ENCODE data around the gene EHF. TPM values are rescaled to one million over a fixed set of nuclear protein-coding genes. Genes with fewer than 3 reads are reported as not detected.

The EHF gene
- total RNA-seq, 2 donors from 2014 or later: 289 to 316 TPM

DNA sequence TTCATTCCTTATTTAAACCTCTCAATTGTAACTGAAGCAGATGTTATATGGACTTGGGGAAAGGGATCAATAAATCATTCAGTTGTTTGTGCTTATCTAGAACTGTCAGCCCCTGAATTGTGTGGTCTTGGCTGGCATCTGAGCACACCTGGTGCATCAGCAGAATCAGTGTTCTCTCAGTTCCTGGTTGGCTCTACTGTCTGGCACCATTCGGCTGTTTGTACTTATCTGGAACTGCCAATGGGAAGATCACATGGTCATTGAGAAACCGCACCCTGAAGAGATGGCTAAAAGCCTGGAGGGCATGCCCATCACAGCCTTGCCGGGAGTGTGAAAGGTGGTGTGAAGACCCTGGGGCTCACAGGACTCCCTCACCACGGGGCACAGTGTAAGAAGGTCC lies 37.1 kb upstream of the EHF start:
- H3K9me3 ChIP-seq: no peaks in the 10 kb centered on the region
- TF ChIP-seq, protein P1, sequence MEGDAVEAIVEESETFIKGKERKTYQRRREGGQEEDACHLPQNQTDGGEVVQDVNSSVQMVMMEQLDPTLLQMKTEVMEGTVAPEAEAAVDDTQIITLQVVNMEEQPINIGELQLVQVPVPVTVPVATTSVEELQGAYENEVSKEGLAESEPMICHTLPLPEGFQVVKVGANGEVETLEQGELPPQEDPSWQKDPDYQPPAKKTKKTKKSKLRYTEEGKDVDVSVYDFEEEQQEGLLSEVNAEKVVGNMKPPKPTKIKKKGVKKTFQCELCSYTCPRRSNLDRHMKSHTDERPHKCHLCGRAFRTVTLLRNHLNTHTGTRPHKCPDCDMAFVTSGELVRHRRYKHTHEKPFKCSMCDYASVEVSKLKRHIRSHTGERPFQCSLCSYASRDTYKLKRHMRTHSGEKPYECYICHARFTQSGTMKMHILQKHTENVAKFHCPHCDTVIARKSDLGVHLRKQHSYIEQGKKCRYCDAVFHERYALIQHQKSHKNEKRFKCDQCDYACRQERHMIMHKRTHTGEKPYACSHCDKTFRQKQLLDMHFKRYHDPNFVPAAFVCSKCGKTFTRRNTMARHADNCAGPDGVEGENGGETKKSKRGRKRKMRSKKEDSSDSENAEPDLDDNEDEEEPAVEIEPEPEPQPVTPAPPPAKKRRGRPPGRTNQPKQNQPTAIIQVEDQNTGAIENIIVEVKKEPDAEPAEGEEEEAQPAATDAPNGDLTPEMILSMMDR (IDR thresholded peaks at IDR 0.05): no peak

DNA sequence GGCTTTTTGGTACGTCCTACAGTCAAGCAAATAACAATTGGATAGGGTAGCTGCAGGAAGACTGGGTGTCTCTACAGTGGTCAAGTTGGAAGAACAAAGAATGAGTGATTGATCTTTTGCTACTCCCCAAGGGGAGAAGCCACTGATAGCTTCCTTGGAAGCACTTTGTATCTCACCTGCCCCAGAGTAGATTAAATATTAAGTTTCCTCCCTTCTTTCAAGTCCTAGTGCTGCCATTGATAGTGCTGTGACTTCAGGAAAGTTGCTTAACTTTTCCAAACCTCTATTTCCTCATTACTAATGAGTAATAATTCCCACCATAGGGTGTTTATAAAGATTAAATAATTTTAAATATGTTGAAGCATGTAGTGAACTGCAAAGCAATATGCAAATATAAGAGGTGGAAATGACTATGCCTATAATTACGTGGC lies 35.6 kb upstream of the EHF start:
- no peak for DNase-seq
- TF ChIP-seq, protein P1 (IDR thresholded peaks at IDR 0.05): no peak
- intact Hi-C loops (cut with DNase I): loop anchor here (2.0 to 10.0 kb wide), 2 partner anchors 73 to 809 kb away; partner anchors contain the start of gene ELF5
- no peaks in the 10 kb centered on the region for H3K27me3 ChIP-seq
- peaks cover 9% of the 10 kb centered on the region for H3K4me1 ChIP-seq
- H3K9me3 ChIP-seq: no peaks in the 10 kb centered on the region
- no peak overlapping the region for H3K27ac ChIP-seq
- H3K36me3 ChIP-seq: no peaks in the 10 kb centered on the region
- no peak overlapping the region for H3K9ac ChIP-seq (ENCODE audit: low read depth in 2 of 2, low read length in 2 of 2)
- H3K4me3 ChIP-seq: no peak overlapping the region

More for the DNA sequence above, 37.1 kb upstream of the EHF start:
- Histone ChIP-seq H3K27ac (no peak overlapping the region), H3K4me1 (peaks cover 9% of the 10 kb centered on the region), H3K4me3 (no peak overlapping the region), H3K36me3 (no peaks in the 10 kb centered on the region), H3K27me3 (no peaks in the 10 kb centered on the region), H3K9ac (ENCODE audit: low read depth in 2 of 2, low read length in 2 of 2) (no peak overlapping the region)
- no peak for DNase-seq
- intact Hi-C loops (cut with DNase I): loop anchor here (2.0 to 10.0 kb wide), 2 partner anchors 71 to 811 kb away; partner anchors contain the start of gene ELF5

DNA sequence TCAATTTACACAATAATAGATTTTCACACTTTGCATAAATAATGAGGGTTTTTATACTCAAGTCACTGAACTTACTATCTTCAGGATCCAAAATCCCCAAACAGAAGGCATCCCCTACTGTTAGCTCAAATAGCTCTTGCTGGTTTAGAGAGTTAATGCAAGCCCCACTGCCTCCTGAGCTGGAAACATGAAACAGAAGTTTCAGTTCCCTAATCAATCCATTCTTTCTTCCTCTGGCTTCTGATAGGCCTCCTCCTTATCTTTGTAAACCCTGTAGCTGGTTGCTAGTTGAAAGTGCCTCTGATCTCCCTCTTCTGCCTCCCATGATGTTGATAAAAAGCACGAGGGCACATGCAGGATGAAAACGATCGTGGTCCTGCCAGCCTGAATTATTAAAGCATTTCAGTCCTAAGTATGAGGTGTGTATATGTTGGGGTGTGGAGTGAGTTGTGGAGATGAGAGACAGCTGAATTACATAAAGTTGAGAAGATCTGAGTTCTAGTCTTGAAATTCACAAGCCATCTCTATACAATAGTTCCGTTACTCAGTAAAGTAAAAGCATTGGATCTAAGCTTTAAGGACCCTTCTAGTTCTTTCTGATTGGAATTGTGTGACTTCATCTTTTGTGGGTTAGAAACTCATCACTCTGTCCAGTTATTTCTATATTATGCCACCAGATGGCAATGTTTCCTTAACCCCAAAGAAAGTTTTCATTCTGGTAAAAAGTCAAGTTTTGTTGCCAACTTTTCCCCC lies 35.0 kb upstream of the EHF start:
- H3K4me3 ChIP-seq: no peak overlapping the region
- intact Hi-C loops (cut with DNase I): loop anchor here (2.0 to 10.0 kb wide), 3 partner anchors 73 to 809 kb away; partner anchors contain the start of gene ELF5
- H3K9me3 ChIP-seq: no peaks in the 10 kb centered on the region
- TF ChIP-seq, protein P1 (IDR thresholded peaks at IDR 0.05): peak; percentile 48
- peaks cover 9% of the 10 kb centered on the region for H3K4me1 ChIP-seq
- peak overlapping the region in 1 of 2 donors; percentile 62 for H3K9ac ChIP-seq (ENCODE audit: low read depth in 2 of 2, low read length in 2 of 2)
- DNase-seq: no peak
- H3K36me3 ChIP-seq: no peaks in the 10 kb centered on the region
- no peak overlapping the region for H3K27ac ChIP-seq
- H3K27me3 ChIP-seq: no peaks in the 10 kb centered on the region

DNA sequence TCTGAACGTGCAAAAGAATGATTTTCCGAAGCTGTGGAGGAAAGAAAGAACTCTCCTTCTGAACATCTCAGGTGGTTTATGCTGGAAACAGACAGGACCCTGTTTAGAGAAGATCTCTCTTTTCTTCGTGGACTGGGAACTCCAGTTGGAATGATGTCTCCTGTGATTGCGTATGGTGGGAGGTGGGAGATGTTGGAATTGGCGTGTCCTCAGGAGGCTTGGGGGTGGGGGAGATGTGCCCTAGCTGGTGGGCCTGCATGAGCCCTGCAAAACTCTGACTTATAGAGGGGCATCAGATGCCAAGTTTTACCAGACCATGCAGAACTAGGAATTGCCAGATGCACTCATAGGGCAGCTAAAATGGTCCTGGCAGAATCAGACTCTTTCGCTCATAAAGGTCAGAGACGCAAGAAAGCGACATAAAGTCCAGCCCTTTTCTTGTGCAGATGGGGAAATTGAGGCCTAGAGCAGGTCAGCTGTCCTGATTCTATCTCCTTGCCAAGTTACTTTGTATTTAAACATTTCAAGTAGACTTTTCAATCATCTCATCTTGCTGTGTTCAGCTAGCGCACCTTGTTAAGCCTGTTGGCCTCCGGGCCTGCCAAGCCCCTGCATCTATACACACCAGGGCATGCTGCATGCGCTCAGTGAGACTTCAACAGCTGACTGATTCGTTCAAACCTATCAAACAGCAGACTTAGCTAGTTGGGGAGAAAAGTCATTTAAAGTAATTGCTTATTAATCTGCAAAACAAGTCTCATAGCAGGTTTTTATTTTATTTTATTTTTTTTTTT lies 34.2 kb upstream of the EHF start:
- peaks cover 9% of the 10 kb centered on the region for H3K4me1 ChIP-seq
- DNase-seq: no peak
- peak overlapping the region in 1 of 2 donors; percentile 62 for H3K9ac ChIP-seq (ENCODE audit: low read depth in 2 of 2, low read length in 2 of 2)
- no peak overlapping the region for H3K27ac ChIP-seq
- intact Hi-C loops (cut with DNase I): loop anchor here (2.0 to 10.0 kb wide), 2 partner anchors 304 to 808 kb away; no protein-coding TSS in a partner anchor
- H3K36me3 ChIP-seq: no peaks in the 10 kb centered on the region
- H3K27me3 ChIP-seq: no peaks in the 10 kb centered on the region
- TF ChIP-seq, protein P1 (IDR thresholded peaks at IDR 0.05): no peak
- no peaks in the 10 kb centered on the region for H3K9me3 ChIP-seq
- no peak overlapping the region for H3K4me3 ChIP-seq

DNA sequence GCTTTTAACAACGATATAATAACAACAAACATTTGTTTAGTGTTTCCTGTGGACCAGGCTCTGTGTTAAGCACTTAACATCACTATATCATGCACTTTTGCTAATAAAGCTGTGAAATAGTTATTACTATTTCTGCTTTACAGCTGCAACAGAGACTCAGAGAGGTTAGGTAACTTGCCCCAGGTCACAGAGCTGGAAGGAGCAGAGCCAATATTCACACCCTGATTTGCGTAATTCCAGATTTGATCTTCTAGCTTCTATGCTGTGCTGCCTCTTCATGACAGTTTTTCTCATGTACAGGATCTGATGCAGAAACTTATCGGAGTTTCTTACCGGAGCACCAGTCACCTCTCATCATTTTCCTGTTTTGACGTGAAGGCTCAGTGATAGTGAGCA lies 33.6 kb upstream of the EHF start:
- H3K4me3 ChIP-seq: no peak overlapping the region
- no peak for DNase-seq
- TF ChIP-seq, protein P1 (IDR thresholded peaks at IDR 0.05): no peak
- H3K9me3 ChIP-seq: no peaks in the 10 kb centered on the region
- no peaks in the 10 kb centered on the region for H3K27me3 ChIP-seq
- H3K36me3 ChIP-seq: no peaks in the 10 kb centered on the region
- no peak overlapping the region for H3K27ac ChIP-seq
- H3K9ac ChIP-seq (ENCODE audit: low read depth in 2 of 2, low read length in 2 of 2): no peak overlapping the region
- intact Hi-C loops (cut with DNase I): loop anchor here (2.0 to 10.0 kb wide), 2 partner anchors 304 to 808 kb away; no protein-coding TSS in a partner anchor
- peaks cover 9% of the 10 kb centered on the region for H3K4me1 ChIP-seq
